ENCODE results near the gene CCR4. TPM values are rescaled to one million over a fixed set of nuclear protein-coding genes. Genes with fewer than 3 reads are reported as not detected.

Gene CCR4
- total and polyA plus RNA-seq, 7 donors, result 0.16 to 3.1 TPM; not detected in 5

DNA sequence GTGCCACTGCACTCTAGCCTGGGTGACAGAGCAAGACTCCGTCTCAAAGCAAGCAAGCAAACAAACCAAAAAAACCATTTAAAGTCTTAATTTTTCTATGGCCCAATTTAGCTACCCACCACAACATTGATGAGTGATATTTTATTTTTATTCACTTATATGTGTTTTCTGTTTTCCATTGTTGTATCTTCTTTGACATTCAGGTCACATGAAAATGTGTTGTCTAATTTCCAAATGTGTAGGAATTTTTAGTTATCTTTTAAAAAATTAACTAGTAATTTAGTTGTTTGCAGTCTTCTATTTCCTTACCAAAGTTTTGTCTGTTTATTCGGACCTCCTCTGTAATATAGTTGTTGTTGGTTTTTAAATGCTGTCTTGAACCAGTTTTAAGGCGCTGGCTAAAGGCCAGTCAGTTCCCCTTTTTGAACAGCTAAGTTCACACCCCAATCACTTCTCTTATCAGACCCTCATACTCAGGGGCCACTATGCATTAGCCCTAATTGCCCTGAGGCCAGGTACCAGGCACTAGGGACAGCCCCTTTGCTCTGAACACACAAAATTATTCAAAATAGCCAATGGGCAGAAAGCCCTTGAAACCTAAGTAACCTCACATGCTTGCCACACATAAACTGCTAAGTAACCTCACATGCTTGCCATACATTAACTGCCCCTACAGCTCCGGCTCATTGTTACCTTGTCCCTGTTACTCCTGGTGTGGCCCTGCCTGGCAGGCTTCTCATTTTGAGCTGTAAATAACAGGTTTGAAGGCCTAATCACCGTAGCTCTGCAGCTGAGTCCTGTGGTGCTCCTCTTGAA lies 4.3 kb upstream of the CCR4 start:
- DNase-seq, result no peak
- intact Hi-C loops (cut with DNase I), result loop anchor here (10.0 kb wide), 1 partner anchor 428 kb away; no protein-coding TSS in a partner anchor
- Histone ChIP-seq H3K27ac (no peak overlapping the region), H3K36me3 (no peaks in the 10 kb centered on the region), H3K4me1 (no peaks in the 10 kb centered on the region), H3K4me3 (no peak overlapping the region), H3K27me3 (no peaks in the 10 kb centered on the region), H3K9me3 (no peaks in the 10 kb centered on the region)
- TF ChIP-seq CTCF (IDR thresholded peaks at IDR 0.05) (no peak), EP300 (IDR thresholded peaks at IDR 0.05) (no peak), POLR2A (IDR thresholded peaks at IDR 0.05) (no peak), POLR2AphosphoS5 (IDR thresholded peaks at IDR 0.05) (no peak)
- WGBS, 2 donors, result 73 to 74% methylated on average over 5 of the region's 5 CpGs

GRCh38 chr3:32947789-32948238 lies 3.6 kb upstream of the CCR4 start:
- DNase-seq, result peak; percentile 77
- Histone ChIP-seq H3K4me3 (no peak overlapping the region), H3K27me3 (no peaks in the 10 kb centered on the region), H3K9me3 (no peaks in the 10 kb centered on the region), H3K36me3 (no peaks in the 10 kb centered on the region), H3K27ac (no peak overlapping the region), H3K4me1 (no peaks in the 10 kb centered on the region)
- 32 to 38% methylated on average over 7 of the region's 7 CpGs for WGBS, 2 donors
- TF ChIP-seq CTCF (IDR thresholded peaks at IDR 0.05) (peak; percentile 9 to 55 (median 46)), POLR2A (IDR thresholded peaks at IDR 0.05) (no peak)
- intact Hi-C loops (cut with DNase I), result loop anchor here (10.0 kb wide), 1 partner anchor 427 kb away; no protein-coding TSS in a partner anchor

DNA sequence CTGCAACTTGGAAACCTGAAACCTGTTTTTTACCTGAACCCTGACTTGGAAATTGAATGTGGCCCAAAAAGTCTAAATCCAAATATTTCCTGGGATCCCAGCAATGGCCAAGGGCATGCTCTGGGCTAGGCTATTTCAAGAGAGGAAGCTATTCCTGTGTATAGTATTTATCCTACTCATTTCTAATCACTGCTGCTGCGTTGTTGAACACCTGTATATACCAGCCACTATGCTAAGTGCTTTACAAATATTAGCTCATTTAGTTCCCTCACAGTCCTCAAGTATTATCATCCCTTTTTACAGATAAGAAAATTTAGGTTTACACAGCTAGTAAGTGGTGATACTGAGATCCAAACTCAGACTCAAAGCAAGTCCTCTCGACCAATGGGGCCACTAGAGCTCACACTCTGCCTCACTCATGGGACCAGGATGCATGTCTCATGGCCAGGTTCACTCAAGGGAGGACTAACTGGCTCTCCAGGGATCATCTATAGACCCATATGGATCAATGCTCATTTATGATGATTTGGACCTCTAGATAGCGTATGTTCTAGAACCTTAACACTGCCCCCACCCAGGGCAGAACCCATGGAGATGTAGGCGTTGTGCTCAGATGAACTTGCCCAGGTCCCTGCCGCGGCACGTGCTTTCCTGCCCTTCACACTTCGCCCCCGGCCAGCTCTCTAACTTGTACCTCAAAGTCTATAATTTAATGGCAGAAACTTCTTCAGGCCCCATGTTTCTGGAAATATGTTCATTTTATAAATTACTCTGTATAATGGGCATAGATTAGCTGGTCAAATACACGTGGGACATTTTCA lies 2.6 kb upstream of the CCR4 start:
- no peaks in the 10 kb centered on the region for H3K4me1 ChIP-seq
- no peaks in the 10 kb centered on the region for H3K9me3 ChIP-seq
- TF ChIP-seq POLR2AphosphoS5 (IDR thresholded peaks at IDR 0.05) (no peak), POLR2A (IDR thresholded peaks at IDR 0.05) (no peak), EP300 (IDR thresholded peaks at IDR 0.05) (no peak), CTCF (IDR thresholded peaks at IDR 0.05) (no peak)
- no peak overlapping the region for H3K4me3 ChIP-seq
- intact Hi-C loops (cut with DNase I), result loop anchor here (10.0 kb wide), 1 partner anchor 426 kb away; no protein-coding TSS in a partner anchor
- no peaks in the 10 kb centered on the region for H3K36me3 ChIP-seq
- DNase-seq, result no peak
- H3K27me3 ChIP-seq, result no peaks in the 10 kb centered on the region
- no peak overlapping the region for H3K27ac ChIP-seq
- WGBS, 2 donors, result 87 to 95% methylated on average over 10 of the region's 10 CpGs

GRCh38 chr3:32950516-32950915 lies 928 bp upstream of the CCR4 start:
- no peak overlapping the region for H3K4me3 ChIP-seq
- H3K27me3 ChIP-seq, result no peaks in the 10 kb centered on the region
- no peak for DNase-seq
- no peak overlapping the region for H3K27ac ChIP-seq
- H3K9me3 ChIP-seq, result no peaks in the 10 kb centered on the region
- TF ChIP-seq EP300 (IDR thresholded peaks at IDR 0.05) (no peak), POLR2A (IDR thresholded peaks at IDR 0.05) (no peak), CTCF (IDR thresholded peaks at IDR 0.05) (no peak), POLR2AphosphoS5 (IDR thresholded peaks at IDR 0.05) (no peak)
- H3K4me1 ChIP-seq, result no peaks in the 10 kb centered on the region
- WGBS, 2 donors, result 95 to 96% methylated on average over 3 of the region's 3 CpGs
- intact Hi-C loops (cut with DNase I), result loop anchor here (5.0 kb wide), 1 partner anchor 122 kb away; no protein-coding TSS in a partner anchor
- H3K36me3 ChIP-seq, result no peaks in the 10 kb centered on the region

All from sigmoid colon (tissue), 7 donors.